GM12878 (cell line): ENCODE measurements around the gene DTD1. TPM values are rescaled to one million over a fixed set of nuclear protein-coding genes. Genes with fewer than 3 reads are reported as not detected.

Experiments used
- ATF2 ChIP-seq: IDR thresholded peaks from 2 replicates; pipeline ENCODE4 v1.6.1; 2012; ENCODE audit warnings: low read length, inconsistent platforms
- BCLAF1 ChIP-seq: fragments of 450-650 bp; IDR thresholded peaks from 2 replicates; pipeline ENCODE4 v1.6.1; 2017; ENCODE audit warnings: antibody characterized with exemption, mild to moderate bottlenecking, moderate library complexity
- BMI1 ChIP-seq: fragments of 450-650 bp; IDR thresholded peaks from 2 replicates; pipeline ENCODE4 v1.6.1; 2016; ENCODE audit warnings: mild to moderate bottlenecking, moderate library complexity, borderline replicate concordance
- CBFB ChIP-seq: IDR thresholded peaks from 2 replicates; pipeline ENCODE4 v1.6.1; 2016; ENCODE audit warnings: antibody characterized with exemption, low read depth
- CREB1 ChIP-seq: IDR thresholded peaks from 2 replicates; pipeline ENCODE4 v1.6.1; 2012; ENCODE audit warnings: low read depth, mild to moderate bottlenecking, inconsistent platforms
- E4F1 ChIP-seq: fragments of 450-650 bp; IDR thresholded peaks from 2 replicates; pipeline ENCODE4 v1.6.1; 2018; ENCODE audit warnings: borderline replicate concordance, mild to moderate bottlenecking; ENCODE audit not compliant: partially characterized antibody
- EED ChIP-seq: sonication (generic); IDR thresholded peaks from 2 replicates; pipeline ENCODE4 v1.6.1; 2016; ENCODE audit warnings: antibody characterized with exemption, low read depth
- EP300 ChIP-seq, 2 experiments: fragments of 150-350 bp in 1 of 2; IDR thresholded peaks; 2 replicates each; pipeline ENCODE4 v1.6.1; 2011 to 2012; ENCODE audit warnings: low read depth in 2 of 2, low read length in 2 of 2, borderline replicate concordance in 1 of 2, improper control_type of control experiment in 1 of 2, inconsistent platforms in 1 of 2; ENCODE audit not compliant: control insufficient read depth in 1 of 2
- FOXM1 ChIP-seq: IDR thresholded peaks from 2 replicates; pipeline ENCODE4 v1.6.1; 2012; ENCODE audit warnings: low read depth, mild to moderate bottlenecking, inconsistent platforms, low read length, moderate library complexity
- MXI1 ChIP-seq: fragments of 150-350 bp; IDR thresholded peaks from 2 replicates; pipeline ENCODE4 v1.6.1; 2011; ENCODE audit warnings: low read depth, mild to moderate bottlenecking, inconsistent platforms, low read length, improper control_type of control experiment
- PAX5 ChIP-seq: IDR thresholded peaks from 2 replicates; pipeline ENCODE4 v1.6.1; 2011; ENCODE audit warnings: low read depth, low read length, borderline replicate concordance
- RAD21 ChIP-seq: IDR thresholded peaks from 2 replicates; pipeline ENCODE4 v1.6.1; 2011; ENCODE audit warnings: mild to moderate bottlenecking, low read depth, low read length, moderate library complexity; ENCODE audit not compliant: insufficient read depth
- RBBP5 ChIP-seq: fragments of 200-600 bp; sonication (generic); conservative IDR thresholded peaks from 2 replicates; pipeline ENCODE4 v1.6.1; 2016
- SIX5 ChIP-seq: IDR thresholded peaks from 2 replicates; pipeline ENCODE4 v1.6.1; 2011; ENCODE audit warnings: mild to moderate bottlenecking, low read depth, low read length, moderate library complexity; ENCODE audit not compliant: severe bottlenecking
- STAT3 ChIP-seq: IDR thresholded peaks from 2 replicates; pipeline ENCODE4 v1.6.1; 2011; ENCODE audit warnings: low read depth, low read length, improper control_type of control experiment
- TARDBP ChIP-seq: IDR thresholded peaks from 2 replicates; pipeline ENCODE4 v1.6.1; 2016; ENCODE audit warnings: borderline replicate concordance
- ZNF207 ChIP-seq: fragments of 450-650 bp; IDR thresholded peaks from 2 replicates; pipeline ENCODE4 v1.6.1; 2014; ENCODE audit warnings: antibody characterized with exemption, mild to moderate bottlenecking, borderline replicate concordance
- ZNF217 ChIP-seq: fragments of 450-650 bp; IDR thresholded peaks from 2 replicates; pipeline ENCODE4 v1.6.1; 2017; ENCODE audit warnings: antibody characterized with exemption, mild to moderate bottlenecking
- ZNF24 ChIP-seq: fragments of 450-650 bp; IDR thresholded peaks from 2 replicates; pipeline ENCODE4 v1.6.1; 2017; ENCODE audit warnings: antibody characterized with exemption, mild to moderate bottlenecking
- polyA plus RNA-seq, 11 experiments: library from polyadenylated mRNA; depleted of rRNA in 4 of 11; unstranded in 6 of 11; stranded (reverse) in 5 of 11; fragments of >200 nt; fragmentation: Nextera tagmentation in 4 of 11; fragmentation: Illumina TruSeq in 1 of 11; extraction: Ambion mirVana in 4 of 11; extraction: Trizol in 1 of 11; gene quantifications; 1 replicate in 1 of 11; 2 replicates in 10 of 11; pipeline versions ENCODE4 v1.2.1 to v1.2.3, GENCODE V29; 2011 to 2016; ENCODE audit warnings: inconsistent platforms in 2 of 11, missing spikeins in 2 of 11, low read depth in 1 of 11
- total RNA-seq, 4 experiments: library from RNA; depleted of rRNA in 3 of 4; stranded (reverse); fragments of >200 nt in 3 of 4; fragmentation: Illumina TruSeq in 1 of 4; extraction: Trizol in 1 of 4; gene quantifications; 2 replicates each; pipeline versions ENCODE4 v1.2.1 to v1.2.3, GENCODE V29; 2013 to 2021
- TF ChIP-seq, protein P1 (sequence below): IDR thresholded peaks from 2 replicates; pipeline ENCODE4 v1.6.1; 2011; ENCODE audit warnings: borderline replicate concordance, low read depth, mild to moderate bottlenecking, moderate library complexity, mixed read lengths, low read length; ENCODE audit not compliant: insufficient read depth; ENCODE audit errors: extremely low read length
- TF ChIP-seq, protein P2 (sequence below): fragments of 450-650 bp; IDR thresholded peaks from 2 replicates; pipeline ENCODE4 v1.6.1; 2016; ENCODE audit warnings: mild to moderate bottlenecking

The DTD1 gene
- total and polyA plus RNA-seq, 10 of the 15 experiments (the other 5 are each of a cell fraction or from before 2014, with no cell fraction given) = 24.3 to 99.8 (median 63.3) TPM

DNA sequence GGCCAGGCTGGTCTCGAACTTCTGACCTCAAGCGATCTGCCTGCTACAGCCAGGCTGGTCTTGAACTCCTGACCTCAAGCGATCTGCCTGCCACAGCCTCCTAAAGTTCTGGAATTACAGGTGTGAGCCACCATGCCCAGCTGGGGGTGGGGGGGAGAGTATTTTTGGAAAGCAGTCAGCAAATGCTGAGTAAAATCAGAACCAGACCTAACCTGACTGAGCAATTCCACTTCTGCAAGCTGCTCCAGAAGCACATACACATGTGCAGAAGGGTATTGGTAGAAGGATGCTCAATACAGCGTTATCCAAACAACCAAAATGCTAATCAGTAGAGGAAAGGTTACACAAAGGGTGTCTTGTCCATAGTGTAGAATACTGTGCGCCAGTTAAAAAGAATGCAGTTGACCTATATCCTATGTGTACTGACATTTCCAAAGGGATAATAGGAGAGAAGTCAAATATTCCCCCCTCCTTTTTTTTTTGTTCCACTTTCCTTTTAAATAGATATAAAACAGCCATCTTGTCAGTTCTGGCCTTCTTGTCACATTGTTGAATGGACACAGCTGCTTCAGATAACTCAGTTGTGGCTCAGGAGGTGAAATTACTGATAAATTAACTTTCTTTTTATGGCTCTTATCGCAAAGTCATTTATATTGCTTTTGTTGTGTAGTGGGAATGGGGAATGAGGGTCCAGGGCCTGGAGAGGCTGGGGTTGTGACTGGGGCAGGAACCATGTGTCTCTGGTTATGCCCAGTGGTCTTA lies 74.6 kb downstream of the DTD1 start (continued):
- no peak for TF ChIP-seq EP300 (IDR thresholded peaks at IDR 0.05; ENCODE audit: borderline replicate concordance in 1 of 2, control insufficient read depth in 1 of 2, low read depth in 2 of 2, low read length in 2 of 2)
- TF ChIP-seq E4F1 = no peak
- no peak for TF ChIP-seq STAT3
- TF ChIP-seq BMI1 = no peak
- TF ChIP-seq ZNF207 = no peak
- peak; percentile 47; the same call in 1 of the 2 replicates for TF ChIP-seq FOXM1
- no peak for TF ChIP-seq RAD21
- TF ChIP-seq PAX5 = peak; percentile 40; the same call in 1 of the 2 replicates
- no peak for TF ChIP-seq CBFB
- no peak for TF ChIP-seq RBBP5
- TF ChIP-seq EED = peak; percentile 86
- 0 out of 2 replicates have a peak, but pooled peaks have one; percentile 27 for TF ChIP-seq ZNF217
- no peak for TF ChIP-seq BCLAF1
- TF ChIP-seq, protein P1, sequence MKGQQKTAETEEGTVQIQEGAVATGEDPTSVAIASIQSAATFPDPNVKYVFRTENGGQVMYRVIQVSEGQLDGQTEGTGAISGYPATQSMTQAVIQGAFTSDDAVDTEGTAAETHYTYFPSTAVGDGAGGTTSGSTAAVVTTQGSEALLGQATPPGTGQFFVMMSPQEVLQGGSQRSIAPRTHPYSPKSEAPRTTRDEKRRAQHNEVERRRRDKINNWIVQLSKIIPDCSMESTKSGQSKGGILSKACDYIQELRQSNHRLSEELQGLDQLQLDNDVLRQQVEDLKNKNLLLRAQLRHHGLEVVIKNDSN = no peak
- no peak for TF ChIP-seq MXI1
- peak; percentile 43; the same call in 1 of the 2 replicates for TF ChIP-seq CREB1
- TF ChIP-seq SIX5 = no peak
- TF ChIP-seq TARDBP = no peak
- TF ChIP-seq ATF2 = peak; percentile 66; the same call in 1 of the 2 replicates
- TF ChIP-seq ZNF24 = no peak
- TF ChIP-seq, protein P2, sequence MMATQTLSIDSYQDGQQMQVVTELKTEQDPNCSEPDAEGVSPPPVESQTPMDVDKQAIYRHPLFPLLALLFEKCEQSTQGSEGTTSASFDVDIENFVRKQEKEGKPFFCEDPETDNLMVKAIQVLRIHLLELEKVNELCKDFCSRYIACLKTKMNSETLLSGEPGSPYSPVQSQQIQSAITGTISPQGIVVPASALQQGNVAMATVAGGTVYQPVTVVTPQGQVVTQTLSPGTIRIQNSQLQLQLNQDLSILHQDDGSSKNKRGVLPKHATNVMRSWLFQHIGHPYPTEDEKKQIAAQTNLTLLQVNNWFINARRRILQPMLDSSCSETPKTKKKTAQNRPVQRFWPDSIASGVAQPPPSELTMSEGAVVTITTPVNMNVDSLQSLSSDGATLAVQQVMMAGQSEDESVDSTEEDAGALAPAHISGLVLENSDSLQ = no peak
